Sigmoid colon (tissue), 7 donors: ENCODE measurements around the gene FBXL15. TPM values are rescaled to one million over a fixed set of nuclear protein-coding genes. Genes with fewer than 3 reads are reported as not detected.

Source experiments
- DNase-seq: peaks from one replicate; pipeline ENCODE4 v3.0.0-alpha.2; 2019
- H3K27ac ChIP-seq, 4 donors: fragments of 200-600 bp; sonication (generic); one replicate each; pipeline ENCODE4 v1.5.1; 2016 to 2019; ENCODE audit warnings: mild to moderate bottlenecking in 1 of 4
- H3K27me3 ChIP-seq, 3 donors: fragments of 200-600 bp; sonication (generic); one replicate each; pipeline ENCODE4 v1.5.1; 2019; ENCODE audit warnings: mild to moderate bottlenecking in 1 of 3
- H3K36me3 ChIP-seq, 4 donors: fragments of 200-600 bp; sonication (generic); one replicate each; pipeline ENCODE4 v1.5.1; 2016 to 2019
- H3K4me1 ChIP-seq, 4 donors: fragments of 200-600 bp; sonication (generic); one replicate each; pipeline ENCODE4 v1.5.1; 2017 to 2019
- H3K4me3 ChIP-seq, 4 donors: fragments of 200-600 bp; sonication (generic); one replicate each; pipeline ENCODE4 v1.5.1; 2017 to 2019; ENCODE audit warnings: mild to moderate bottlenecking in 2 of 4, moderate library complexity in 1 of 4
- H3K9me3 ChIP-seq, 4 donors: fragments of 200-600 bp in 3 of 4; sonication (generic) in 3 of 4; one replicate each; pipeline versions ENCODE4 v1.5.1 to v1.6.1; 2013 to 2019
- CTCF ChIP-seq, 4 experiments: fragments of 450-650 bp in 3 of 4; fragments of 200-600 bp in 1 of 4; IDR thresholded peaks; one replicate each; pipeline ENCODE4 v1.5.1; 2016 to 2019; ENCODE audit warnings: antibody characterized with exemption in 4 of 4, mild to moderate bottlenecking in 3 of 4, moderate library complexity in 2 of 4
- EP300 ChIP-seq, 4 donors: sonication (generic); formaldehyde crosslinking; IDR thresholded peaks; one replicate each; pipeline ENCODE4 v1.6.1; 2017; ENCODE audit warnings: antibody characterized with exemption in 4 of 4
- POLR2A ChIP-seq, 2 donors: fragments of 450-650 bp; IDR thresholded peaks; one replicate each; pipeline ENCODE4 v1.6.1; 2016; ENCODE audit warnings: antibody characterized with exemption in 2 of 2, mild to moderate bottlenecking in 2 of 2, moderate library complexity in 2 of 2
- POLR2AphosphoS5 ChIP-seq, 4 donors: sonication (generic); formaldehyde crosslinking; IDR thresholded peaks; one replicate each; pipeline ENCODE4 v1.6.1; 2017; ENCODE audit warnings: antibody characterized with exemption in 4 of 4
- WGBS, 2 donors: extraction: QIAGEN DNeasy Blood & Tissue Kit; methylation state at CpG; one replicate each; pipeline ENCODE4 v1.1.7; 2013; 5-methylcytosine and 5-hydroxymethylcytosine counted together
- intact Hi-C: fragments of 100-400 bp; cut with DNase I; formaldehyde crosslinking; loops from one replicate; pipeline ENCODE4 v1.15.1; 2023
- polyA plus RNA-seq, 3 donors: library from polyadenylated mRNA; stranded (reverse); fragments of 200-250 nt; gene quantifications; one replicate each; pipeline ENCODE4 v1.2.3, GENCODE V29; 2013
- total RNA-seq, 4 donors: library from RNA; depleted of rRNA; stranded (reverse); fragments of >200 nt; gene quantifications; one replicate each; pipeline ENCODE4 v1.1.0, GENCODE V29; 2016
- donor health status: healthy with polysubstance abuse.
- donor health status: Bipolar disorder and iron deficiency.
- donor health status: healthy.

FBXL15 gene
- total and polyA plus RNA-seq, 7 donors: 19.0 to 51.3 (median 30.7) TPM

GRCh38 chr10:102460836-102461186 lies 40.2 kb downstream of the FBXL15 start:
- WGBS, 2 donors: 12 to 27% methylated on average over 8 of the region's 8 CpGs
- intact Hi-C loops: no loop called here

GRCh38 chr10:102461187-102462054 lies 40.8 kb downstream of the FBXL15 start:
- WGBS, 2 donors: 1 to 3% methylated on average over 54 of the region's 54 CpGs
- peaks cover 0 to 22% (median 12%) of the 10 kb centered on the region in 4 donors for H3K4me1 ChIP-seq
- DNase-seq: peak; percentile 96
- TF ChIP-seq EP300 (IDR thresholded peaks at IDR 0.05): no peak
- TF ChIP-seq POLR2AphosphoS5 (IDR thresholded peaks at IDR 0.05): peak in 3 of 4 donors; percentile 40 to 50 (median 46)
- peak overlapping the region; percentile 43 to 71 (median 58) for H3K4me3 ChIP-seq
- intact Hi-C loops: no loop called here
- no peaks in the 10 kb centered on the region for H3K36me3 ChIP-seq
- peak overlapping the region in 3 of 4 donors; percentile 40 to 67 (median 61) for H3K27ac ChIP-seq
- H3K9me3 ChIP-seq: no peaks in the 10 kb centered on the region
- no peaks in the 10 kb centered on the region for H3K27me3 ChIP-seq

More at GRCh38 chr10:102460836-102461186, 40.2 kb downstream of the FBXL15 start:
- H3K4me3 ChIP-seq: peak overlapping the region; percentile 43 to 71 (median 58)
- H3K27me3 ChIP-seq: no peaks in the 10 kb centered on the region
- H3K9me3 ChIP-seq: no peaks in the 10 kb centered on the region
- peak overlapping the region in 3 of 4 donors; percentile 40 to 67 (median 61) for H3K27ac ChIP-seq
- H3K36me3 ChIP-seq: no peaks in the 10 kb centered on the region
- DNase-seq: no peak
- TF ChIP-seq EP300 (IDR thresholded peaks at IDR 0.05): no peak
- no peak for TF ChIP-seq CTCF (IDR thresholded peaks at IDR 0.05)
- no peak for TF ChIP-seq POLR2A (IDR thresholded peaks at IDR 0.05)
- TF ChIP-seq POLR2AphosphoS5 (IDR thresholded peaks at IDR 0.05): no peak
- peaks cover 0 to 22% (median 12%) of the 10 kb centered on the region in 4 donors for H3K4me1 ChIP-seq

- DNase-seq: no peak
- TF ChIP-seq EP300 (IDR thresholded peaks at IDR 0.05): no peak
- TF ChIP-seq POLR2A (IDR thresholded peaks at IDR 0.05): no peak
- no peak overlapping the region for H3K4me3 ChIP-seq
- H3K27ac ChIP-seq: no peak overlapping the region
- H3K27me3 ChIP-seq: no peaks in the 10 kb centered on the region
- intact Hi-C loops: no loop called here
- peaks cover 0 to 22% (median 12%) of the 10 kb centered on the region in 4 donors for H3K4me1 ChIP-seq
- H3K9me3 ChIP-seq: no peaks in the 10 kb centered on the region
- H3K36me3 ChIP-seq: no peaks in the 10 kb centered on the region
- WGBS, 2 donors: 66 to 71% methylated on average over 6 of the region's 6 CpGs
Observed at GRCh38 chr10:102462512-102463054, 41.9 kb downstream of the FBXL15 start.

- 69 to 84% methylated on average over 10 of the region's 10 CpGs for WGBS, 2 donors
Observed at GRCh38 chr10:102463983-102464382, 43.3 kb downstream of the FBXL15 start.

GRCh38 chr10:102465466-102465865 lies 44.8 kb downstream of the FBXL15 start:
- Histone ChIP-seq H3K4me3 (no peak overlapping the region), H3K27me3 (no peaks in the 10 kb centered on the region), H3K4me1 (peaks cover 0 to 22% (median 12%) of the 10 kb centered on the region in 4 donors), H3K9me3 (no peaks in the 10 kb centered on the region), H3K36me3 (no peaks in the 10 kb centered on the region), H3K27ac (no peak overlapping the region)
- TF ChIP-seq POLR2AphosphoS5 (IDR thresholded peaks at IDR 0.05) (no peak), EP300 (IDR thresholded peaks at IDR 0.05) (no peak), POLR2A (IDR thresholded peaks at IDR 0.05) (no peak), CTCF (IDR thresholded peaks at IDR 0.05) (no peak)
- DNase-seq: no peak
- WGBS, 2 donors: 49 to 74% methylated on average over 3 of the region's 3 CpGs
- intact Hi-C loops: no loop called here

More at GRCh38 chr10:102463983-102464382, 43.3 kb downstream of the FBXL15 start:
- no peak overlapping the region for H3K27ac ChIP-seq
- H3K27me3 ChIP-seq: no peaks in the 10 kb centered on the region
- TF ChIP-seq POLR2A (IDR thresholded peaks at IDR 0.05) (no peak), POLR2AphosphoS5 (IDR thresholded peaks at IDR 0.05) (no peak), CTCF (IDR thresholded peaks at IDR 0.05) (no peak)
- H3K36me3 ChIP-seq: no peaks in the 10 kb centered on the region
- peaks cover 0 to 22% (median 12%) of the 10 kb centered on the region in 4 donors for H3K4me1 ChIP-seq
- H3K9me3 ChIP-seq: no peaks in the 10 kb centered on the region
- intact Hi-C loops: no loop called here
- H3K4me3 ChIP-seq: no peak overlapping the region
- DNase-seq: no peak
